KMS-11 (cell line): ENCODE measurements around the gene ZNF430.

Source experiments
- H2AFZ ChIP-seq: fragments of 200-600 bp; sonication (generic); 2 replicates; pipeline ENCODE4 v1.6.1; 2016; ENCODE audit warnings: antibody characterized with exemption, mixed run types, low read depth
- H3K27ac ChIP-seq: fragments of 200-600 bp; sonication (generic); 2 replicates; pipeline ENCODE4 v1.6.1; 2016; ENCODE audit warnings: mild to moderate bottlenecking, mixed run types
- H3K27me3 ChIP-seq: fragments of 200-600 bp; sonication (generic); 2 replicates; pipeline ENCODE4 v1.6.1; 2017; ENCODE audit warnings: mild to moderate bottlenecking, low read depth, mixed run types, moderate library complexity; ENCODE audit not compliant: insufficient read depth
- H3K36me3 ChIP-seq: fragments of 200-600 bp; sonication (generic); 2 replicates; pipeline ENCODE4 v1.6.1; 2017; ENCODE audit warnings: mild to moderate bottlenecking, mixed run types; ENCODE audit not compliant: insufficient read depth
- H3K4me1 ChIP-seq: fragments of 200-600 bp; sonication (generic); 2 replicates; pipeline ENCODE4 v1.6.1; 2016; ENCODE audit warnings: mild to moderate bottlenecking, low read depth, mixed run types; ENCODE audit not compliant: poor library complexity, severe bottlenecking
- H3K4me2 ChIP-seq: fragments of 200-600 bp; sonication (generic); 2 replicates; pipeline ENCODE4 v1.7.0; 2016; ENCODE audit warnings: mild to moderate bottlenecking, mixed run types
- H3K4me3 ChIP-seq: fragments of 200-600 bp; sonication (generic); IDR thresholded peaks from 2 replicates; pipeline ENCODE4 v1.6.1; 2017; ENCODE audit warnings: low read depth, low read length, mixed read lengths; ENCODE audit not compliant: insufficient read depth
- H3K79me2 ChIP-seq: fragments of 200-600 bp; sonication (generic); 2 replicates; pipeline ENCODE4 v1.6.1; 2016; ENCODE audit warnings: low read depth, mixed run types; ENCODE audit not compliant: insufficient read depth
- H3K9ac ChIP-seq: fragments of 200-600 bp; sonication (generic); 2 replicates; pipeline ENCODE4 v1.6.1; 2016; ENCODE audit warnings: mild to moderate bottlenecking, mixed run types
- H4K20me1 ChIP-seq: fragments of 200-600 bp; sonication (generic); 2 replicates; pipeline ENCODE4 v1.6.1; 2016; ENCODE audit warnings: mild to moderate bottlenecking, mixed run types; ENCODE audit not compliant: insufficient read depth
- TF ChIP-seq, protein P1 (sequence below): fragments of 200-600 bp; sonication (generic); conservative IDR thresholded peaks from 2 replicates; pipeline ENCODE4 v1.6.1; 2017; ENCODE audit warnings: low read depth, mild to moderate bottlenecking, antibody characterized with exemption, low read length, moderate library complexity, mixed read lengths

The ZNF430 gene

DNA sequence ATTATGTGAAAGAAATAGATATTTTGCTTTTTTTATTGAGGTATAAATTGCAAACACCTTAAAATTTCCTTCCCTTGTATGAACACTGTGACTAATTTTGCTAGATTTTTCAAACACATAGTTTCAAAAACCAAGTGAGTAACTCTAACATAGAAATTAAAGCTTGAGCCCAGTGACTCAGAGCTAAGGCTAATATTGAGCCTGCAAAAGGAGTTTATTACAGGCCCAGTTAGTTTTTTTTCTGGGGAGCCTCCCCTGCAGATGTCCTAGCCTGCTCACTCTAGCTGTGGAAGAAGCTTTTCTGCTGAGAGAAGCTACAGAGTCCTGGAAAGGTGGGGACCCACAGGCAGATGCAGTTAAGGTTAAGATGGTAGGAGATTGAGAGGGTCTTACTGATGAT lies 3.4 kb downstream of the ZNF430 start:
- Histone ChIP-seq H3K79me2 (peaks cover 12% of the 10 kb centered on the region; the same call in 1 of the 2 replicates), H3K4me2 (no peak overlapping the region), H4K20me1 (no peaks in the 10 kb centered on the region), H2AFZ (no peak overlapping the region), H3K4me1 (no peaks in the 10 kb centered on the region), H3K36me3 (no peaks in the 10 kb centered on the region; the same call in 1 of the 2 replicates), H3K27me3 (no peaks in the 10 kb centered on the region), H3K9ac (no peak overlapping the region), H3K4me3 (no peak overlapping the region), H3K27ac (no peak overlapping the region)
- TF ChIP-seq, protein P1, sequence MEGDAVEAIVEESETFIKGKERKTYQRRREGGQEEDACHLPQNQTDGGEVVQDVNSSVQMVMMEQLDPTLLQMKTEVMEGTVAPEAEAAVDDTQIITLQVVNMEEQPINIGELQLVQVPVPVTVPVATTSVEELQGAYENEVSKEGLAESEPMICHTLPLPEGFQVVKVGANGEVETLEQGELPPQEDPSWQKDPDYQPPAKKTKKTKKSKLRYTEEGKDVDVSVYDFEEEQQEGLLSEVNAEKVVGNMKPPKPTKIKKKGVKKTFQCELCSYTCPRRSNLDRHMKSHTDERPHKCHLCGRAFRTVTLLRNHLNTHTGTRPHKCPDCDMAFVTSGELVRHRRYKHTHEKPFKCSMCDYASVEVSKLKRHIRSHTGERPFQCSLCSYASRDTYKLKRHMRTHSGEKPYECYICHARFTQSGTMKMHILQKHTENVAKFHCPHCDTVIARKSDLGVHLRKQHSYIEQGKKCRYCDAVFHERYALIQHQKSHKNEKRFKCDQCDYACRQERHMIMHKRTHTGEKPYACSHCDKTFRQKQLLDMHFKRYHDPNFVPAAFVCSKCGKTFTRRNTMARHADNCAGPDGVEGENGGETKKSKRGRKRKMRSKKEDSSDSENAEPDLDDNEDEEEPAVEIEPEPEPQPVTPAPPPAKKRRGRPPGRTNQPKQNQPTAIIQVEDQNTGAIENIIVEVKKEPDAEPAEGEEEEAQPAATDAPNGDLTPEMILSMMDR: no peak

DNA sequence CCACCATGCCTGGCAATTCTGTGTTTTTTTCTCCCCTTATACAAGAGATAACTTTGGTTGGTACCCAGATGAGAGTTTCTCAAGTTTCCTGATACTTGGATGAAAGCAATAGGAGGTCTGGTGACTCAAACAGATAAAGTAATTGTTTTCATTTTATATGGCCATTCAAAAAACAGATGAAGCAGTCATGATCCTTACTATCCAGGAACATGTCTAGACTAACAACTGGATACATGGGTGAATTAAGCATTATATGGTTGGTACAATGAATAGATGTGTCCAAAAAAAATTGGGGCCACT lies 8.5 kb downstream of the ZNF430 start:
- Histone ChIP-seq H3K27ac (no peak overlapping the region), H3K4me3 (no peak overlapping the region), H3K79me2 (no peaks in the 10 kb centered on the region; the same call in 1 of the 2 replicates), H3K4me2 (no peak overlapping the region), H3K36me3 (no peaks in the 10 kb centered on the region; the same call in 1 of the 2 replicates), H3K4me1 (no peaks in the 10 kb centered on the region), H2AFZ (no peak overlapping the region), H3K9ac (no peak overlapping the region), H3K27me3 (no peaks in the 10 kb centered on the region), H4K20me1 (no peaks in the 10 kb centered on the region)
- TF ChIP-seq, protein P1: no peak

DNA sequence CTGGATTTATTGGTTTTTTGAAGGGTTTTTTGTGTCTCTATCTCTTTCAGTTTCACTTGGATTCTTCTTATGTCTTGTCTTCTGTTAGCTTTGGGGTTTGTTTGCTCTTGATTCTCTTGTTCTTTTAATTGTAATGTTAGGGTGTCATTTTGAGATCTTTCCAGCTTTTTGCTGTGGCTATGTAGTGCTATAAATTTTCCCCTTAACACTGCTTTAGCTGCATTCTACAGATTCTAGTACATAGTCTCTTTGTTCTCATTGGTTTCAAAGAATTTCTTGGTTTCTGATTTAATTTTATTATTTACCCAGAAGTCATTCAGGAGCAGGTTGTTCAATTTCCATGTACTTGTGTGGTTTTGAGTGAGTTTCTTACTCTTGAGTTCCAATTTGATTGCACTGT lies 24.6 kb downstream of the ZNF430 start:
- no peaks in the 10 kb centered on the region; the same call in 1 of the 2 replicates for H3K79me2 ChIP-seq

DNA sequence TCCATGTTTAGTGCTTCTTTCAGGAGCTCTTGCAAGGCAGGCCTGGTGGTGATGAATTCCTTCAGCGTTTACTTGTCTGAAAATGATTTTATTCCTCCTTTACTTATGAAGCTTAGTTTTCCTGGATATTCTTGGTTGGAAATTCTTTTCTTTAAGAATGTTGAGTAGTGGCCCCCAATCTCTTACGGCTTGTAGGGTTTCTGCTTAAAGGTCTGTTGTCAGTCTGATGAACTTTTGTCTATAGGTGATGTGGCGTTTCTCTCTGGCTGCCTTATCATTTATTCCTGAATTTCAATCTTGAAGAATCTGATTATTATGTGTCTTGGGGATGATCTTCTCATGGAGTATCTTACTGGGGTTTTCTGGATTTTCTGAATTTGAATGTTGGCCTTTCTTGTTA lies 26.0 kb downstream of the ZNF430 start:
- H3K27ac ChIP-seq: no peak overlapping the region
- no peak overlapping the region for H3K9ac ChIP-seq
- H3K4me3 ChIP-seq: no peak overlapping the region
- H4K20me1 ChIP-seq: no peaks in the 10 kb centered on the region
- no peaks in the 10 kb centered on the region for H3K4me1 ChIP-seq
- H3K27me3 ChIP-seq: no peaks in the 10 kb centered on the region
- H3K79me2 ChIP-seq: no peaks in the 10 kb centered on the region; the same call in 1 of the 2 replicates
- H2AFZ ChIP-seq: no peak overlapping the region
- TF ChIP-seq, protein P1: no peak
- no peak overlapping the region for H3K4me2 ChIP-seq
- H3K36me3 ChIP-seq: no peaks in the 10 kb centered on the region

More for the DNA sequence above, 24.6 kb downstream of the ZNF430 start:
- H2AFZ ChIP-seq: no peak overlapping the region
- TF ChIP-seq, protein P1: no peak
- H3K4me3 ChIP-seq: no peak overlapping the region
- no peaks in the 10 kb centered on the region for H3K27me3 ChIP-seq
- no peaks in the 10 kb centered on the region for H4K20me1 ChIP-seq
- no peaks in the 10 kb centered on the region for H3K36me3 ChIP-seq
- no peak overlapping the region for H3K9ac ChIP-seq
- no peaks in the 10 kb centered on the region for H3K4me1 ChIP-seq
- no peak overlapping the region for H3K4me2 ChIP-seq
- no peak overlapping the region for H3K27ac ChIP-seq
